Left ventricle myocardium inferior (tissue), 1 donor: ENCODE data around the gene CAPN13. TPM values are rescaled to one million over a fixed set of nuclear protein-coding genes. Genes with fewer than 3 reads are reported as not detected.

ENCODE experiments used
- DNase-seq: peaks from one replicate; pipeline ENCODE4 v3.0.0-alpha.2; 2020
- H3K27ac ChIP-seq: fragments of 200-600 bp; replicated peaks from 2 replicates; pipeline ENCODE4 v1.8.0; 2021
- H3K27me3 ChIP-seq: fragments of 200-600 bp; 2 replicates; pipeline ENCODE4 v1.8.0; 2021; ENCODE audit warnings: low read depth
- H3K36me3 ChIP-seq: fragments of 200-600 bp; 2 replicates; pipeline ENCODE4 v1.8.0; 2021
- H3K4me1 ChIP-seq: fragments of 200-600 bp; 2 replicates; pipeline ENCODE4 v1.8.0; 2021
- H3K4me3 ChIP-seq: fragments of 200-600 bp; 2 replicates; pipeline ENCODE4 v1.8.0; 2021; ENCODE audit warnings: mild to moderate bottlenecking, moderate library complexity
- H3K9me3 ChIP-seq: fragments of 200-600 bp; replicated peaks from 2 replicates; pipeline ENCODE4 v1.8.0; 2021
- intact Hi-C: fragments of 100-400 bp; cut with micrococcal nuclease; formaldehyde crosslinking; loops from one replicate; pipeline ENCODE4 v1.11.0; 2022
- total RNA-seq: library from RNA; stranded (reverse); fragmentation: NEBNext Ultra II Directional; extraction: Animal tissue kit (Norgen Biotek cat#: 25700); gene quantifications from one replicate; pipeline ENCODE4 v1.2.1, GENCODE V29; 2021
- TF ChIP-seq, protein P1 (sequence below): fragments of 200-600 bp; IDR thresholded peaks from 2 replicates; pipeline ENCODE4 v1.8.0; 2021; ENCODE audit warnings: antibody characterized with exemption, mild to moderate bottlenecking, borderline replicate concordance
- donor health status: DM: no; HTN: yes; CAD: no; lungs with severe emphysema.

The CAPN13 gene
- total RNA-seq, 1 donor from 2014 or later: not detected

GRCh38 chr2:30684516-30684915, 122.7 kb downstream of the CAPN13 start:
- Histone ChIP-seq H3K36me3 (no peaks in the 10 kb centered on the region), H3K9me3 (no peaks in the 10 kb centered on the region), H3K27me3 (no peaks in the 10 kb centered on the region), H3K27ac (no peak overlapping the region), H3K4me1 (peaks cover 32% of the 10 kb centered on the region), H3K4me3 (no peak overlapping the region)
- no peak for DNase-seq
- intact Hi-C loops: no loop called here
- TF ChIP-seq, protein P1, sequence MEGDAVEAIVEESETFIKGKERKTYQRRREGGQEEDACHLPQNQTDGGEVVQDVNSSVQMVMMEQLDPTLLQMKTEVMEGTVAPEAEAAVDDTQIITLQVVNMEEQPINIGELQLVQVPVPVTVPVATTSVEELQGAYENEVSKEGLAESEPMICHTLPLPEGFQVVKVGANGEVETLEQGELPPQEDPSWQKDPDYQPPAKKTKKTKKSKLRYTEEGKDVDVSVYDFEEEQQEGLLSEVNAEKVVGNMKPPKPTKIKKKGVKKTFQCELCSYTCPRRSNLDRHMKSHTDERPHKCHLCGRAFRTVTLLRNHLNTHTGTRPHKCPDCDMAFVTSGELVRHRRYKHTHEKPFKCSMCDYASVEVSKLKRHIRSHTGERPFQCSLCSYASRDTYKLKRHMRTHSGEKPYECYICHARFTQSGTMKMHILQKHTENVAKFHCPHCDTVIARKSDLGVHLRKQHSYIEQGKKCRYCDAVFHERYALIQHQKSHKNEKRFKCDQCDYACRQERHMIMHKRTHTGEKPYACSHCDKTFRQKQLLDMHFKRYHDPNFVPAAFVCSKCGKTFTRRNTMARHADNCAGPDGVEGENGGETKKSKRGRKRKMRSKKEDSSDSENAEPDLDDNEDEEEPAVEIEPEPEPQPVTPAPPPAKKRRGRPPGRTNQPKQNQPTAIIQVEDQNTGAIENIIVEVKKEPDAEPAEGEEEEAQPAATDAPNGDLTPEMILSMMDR: no peak

DNA sequence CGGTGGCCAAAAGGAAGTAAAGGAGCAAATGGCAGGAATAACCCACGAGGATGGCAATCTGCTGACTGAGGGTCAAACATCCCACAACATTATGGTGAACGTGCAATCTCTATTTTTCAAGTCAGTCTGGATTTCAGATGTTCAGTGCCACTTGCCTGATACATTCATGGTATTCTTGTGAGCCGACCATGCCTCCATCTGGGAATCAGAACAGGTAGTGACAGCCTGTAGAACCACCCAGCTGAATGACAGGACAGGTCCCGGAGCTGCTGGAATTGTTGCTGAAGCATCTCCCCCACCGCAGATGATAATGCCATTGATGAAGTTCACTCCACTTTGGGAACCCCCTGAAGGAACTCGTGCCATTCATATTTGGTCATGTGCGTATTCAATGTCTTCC, 123.2 kb downstream of the CAPN13 start:
- Histone ChIP-seq H3K4me3 (no peak overlapping the region), H3K9me3 (no peaks in the 10 kb centered on the region), H3K27ac (no peak overlapping the region), H3K4me1 (peaks cover 27% of the 10 kb centered on the region), H3K36me3 (no peaks in the 10 kb centered on the region), H3K27me3 (no peaks in the 10 kb centered on the region)
- no peak for DNase-seq
- intact Hi-C loops: no loop called here
- TF ChIP-seq, protein P1: no peak

DNA sequence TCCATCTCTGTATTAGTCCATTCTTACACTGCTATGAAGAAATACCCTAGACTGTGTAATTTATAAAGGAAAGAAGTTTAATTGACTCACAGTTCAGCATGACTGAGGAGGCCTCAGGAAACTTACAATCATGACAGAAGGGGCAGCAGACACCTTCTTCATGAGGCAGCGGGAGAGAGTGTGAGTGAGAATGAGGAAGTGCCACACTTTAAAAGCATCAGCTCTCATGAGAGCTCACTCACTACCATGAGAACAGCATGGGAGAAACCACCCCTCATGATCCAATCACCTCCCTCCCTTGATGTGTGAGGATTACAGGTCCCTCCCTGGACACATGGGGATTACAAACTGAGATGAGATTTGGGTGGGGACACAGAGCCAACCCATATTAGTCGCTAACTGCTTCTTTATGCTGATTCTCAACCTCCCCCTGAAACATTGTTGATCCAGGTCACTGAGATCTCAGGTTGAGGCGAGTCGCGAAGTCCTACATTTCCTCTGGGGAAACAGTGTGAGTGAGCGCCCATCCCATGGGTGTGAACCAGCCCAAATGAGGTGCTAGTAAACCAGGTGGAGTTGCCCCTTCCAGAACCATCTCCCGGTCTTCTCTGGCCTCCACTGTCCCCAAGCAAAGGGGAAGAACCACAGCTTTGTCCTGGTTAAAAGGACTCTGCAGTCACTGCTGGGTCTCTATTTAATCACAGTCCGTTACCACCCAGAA, 123.8 kb downstream of the CAPN13 start:
- Histone ChIP-seq H3K4me1 (peaks cover 21% of the 10 kb centered on the region), H3K27ac (no peak overlapping the region), H3K9me3 (no peaks in the 10 kb centered on the region), H3K36me3 (no peaks in the 10 kb centered on the region), H3K27me3 (no peaks in the 10 kb centered on the region), H3K4me3 (no peak overlapping the region)
- intact Hi-C loops: no loop called here
- DNase-seq: no peak
- TF ChIP-seq, protein P1: no peak

- no peak overlapping the region for H3K4me3 ChIP-seq
- H3K27ac ChIP-seq: no peak overlapping the region
- intact Hi-C loops: no loop called here
- TF ChIP-seq, protein P1: no peak
- peaks cover 3% of the 10 kb centered on the region for H3K4me1 ChIP-seq
- no peaks in the 10 kb centered on the region for H3K27me3 ChIP-seq
- no peaks in the 10 kb centered on the region for H3K9me3 ChIP-seq
- no peak for DNase-seq
- no peaks in the 10 kb centered on the region for H3K36me3 ChIP-seq
Measured at GRCh38 chr2:30681022-30681421, 126.2 kb downstream of the CAPN13 start.

GRCh38 chr2:30680121-30680520, 127.1 kb downstream of the CAPN13 start:
- Histone ChIP-seq H3K4me1 (no peaks in the 10 kb centered on the region), H3K27me3 (no peaks in the 10 kb centered on the region), H3K9me3 (no peaks in the 10 kb centered on the region), H3K4me3 (no peak overlapping the region), H3K36me3 (no peaks in the 10 kb centered on the region), H3K27ac (no peak overlapping the region)
- TF ChIP-seq, protein P1: no peak
- DNase-seq: no peak
- intact Hi-C loops: no loop called here
